HUDEP-2 (cell line): ENCODE measurements around the gene SLC25A14.
"Not testable (repeated sequence)": the region's sequence is repeated elsewhere in the genome, so short reads cannot be mapped to it uniquely, and the experiment has no call there.

ENCODE experiments used
- DNase-seq, 76 experiments: peaks; one replicate each; lab custom pipeline; 2025; ENCODE audit not compliant: unreplicated experiment in 76 of 76; lab: John Stamatoyannopoulos, UW

SLC25A14 gene

GRCh38 chrX:130339408-130340222, at the start of gene SLC25A14:
SLC25A14 (plus strand) TSS chrX:130339919; CDS start chrX:130340279, 360 bp downstream.
- DNase-seq = peak in 71 of 76 experiments; percentile 0 to 67 (median 39)

GRCh38 chrX:130295519-130296296, 44.0 kb upstream of the SLC25A14 start:
- no peak for DNase-seq

GRCh38 chrX:130296297-130296678, 43.4 kb upstream of the SLC25A14 start:
- DNase-seq = no peak

GRCh38 chrX:130296743-130297142, 43.0 kb upstream of the SLC25A14 start:
- DNase-seq = no peak

GRCh38 chrX:130299279-130300009, 40.3 kb upstream of the SLC25A14 start:
- no peak for DNase-seq

GRCh38 chrX:130300010-130300282, 39.8 kb upstream of the SLC25A14 start:
- DNase-seq = peak in 8 of 76 experiments; percentile 0 to 4 (median 2)

- no peak for DNase-seq
Observed at GRCh38 chrX:130301405-130301804, 38.3 kb upstream of the SLC25A14 start.

GRCh38 chrX:130301977-130302376, 37.7 kb upstream of the SLC25A14 start:
- no peak for DNase-seq

- peak in 2 of 76 experiments; percentile 0 for DNase-seq
Observed at GRCh38 chrX:130304587-130305368, 34.9 kb upstream of the SLC25A14 start.

- DNase-seq = not testable (repeated sequence)
Observed at GRCh38 chrX:130319886-130320285, 19.8 kb upstream of the SLC25A14 start.

- no peak for DNase-seq
Observed at GRCh38 chrX:130321550-130321949, 18.2 kb upstream of the SLC25A14 start.

- DNase-seq = no peak
Observed at GRCh38 chrX:130330146-130330545, 9.6 kb upstream of the SLC25A14 start.

GRCh38 chrX:130330706-130331105, 9.0 kb upstream of the SLC25A14 start:
- DNase-seq = peak in 52 of 76 experiments; percentile 0 to 60 (median 16)

GRCh38 chrX:130336531-130336930, 3.2 kb upstream of the SLC25A14 start:
- no peak for DNase-seq

- DNase-seq = not testable (repeated sequence)
Observed at GRCh38 chrX:130338869-130339268, 850 bp upstream of the SLC25A14 start.

- DNase-seq = no peak
Observed at GRCh38 chrX:130340271-130340670, 552 bp downstream of the SLC25A14 start.

GRCh38 chrX:130343411-130343810, 3.7 kb downstream of the SLC25A14 start:
- DNase-seq = no peak

GRCh38 chrX:130347321-130347720, 7.6 kb downstream of the SLC25A14 start:
- no peak for DNase-seq

- no peak for DNase-seq
Observed at GRCh38 chrX:130351567-130351966, 11.8 kb downstream of the SLC25A14 start.

GRCh38 chrX:130352050-130352449, 12.3 kb downstream of the SLC25A14 start:
- DNase-seq = not testable (repeated sequence)
